GM20431 (cell line): ENCODE data around the gene KRT35.
"Not testable (repeated sequence)": the region's sequence is repeated elsewhere in the genome, so short reads cannot be mapped to it uniquely, and the experiment has no call there.

ENCODE experiments used
- in situ Hi-C: fragments of 300-500 bp; cut with MseI, MboI; formaldehyde crosslinking; loops from one replicate; pipeline ENCODE4 v1.15.0; 2020; ENCODE audit warnings: low sequenced_read_pairs; ENCODE audit not compliant: unreplicated experiment

Gene KRT35

DNA sequence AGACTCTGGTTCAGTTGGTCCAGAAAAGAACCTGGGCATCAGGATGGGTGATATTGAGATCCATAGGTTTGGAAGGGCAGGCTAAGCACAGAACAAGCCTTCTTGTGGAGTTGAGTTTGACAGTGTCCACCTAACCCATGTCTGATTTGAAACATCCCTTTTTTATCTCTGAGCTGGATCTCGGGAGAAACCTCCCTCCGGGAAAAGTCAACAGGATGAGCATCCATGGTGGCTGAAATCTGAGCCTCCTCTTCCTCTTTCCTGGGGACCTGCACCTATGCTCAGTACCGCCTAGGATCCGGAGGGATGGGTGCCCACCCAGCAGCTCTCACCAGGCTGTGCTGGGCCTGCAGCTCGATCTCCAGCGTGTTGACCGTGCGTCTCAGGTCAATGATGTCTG, 17.2 kb downstream of the KRT35 start:
- in situ Hi-C loops = no loop called here

DNA sequence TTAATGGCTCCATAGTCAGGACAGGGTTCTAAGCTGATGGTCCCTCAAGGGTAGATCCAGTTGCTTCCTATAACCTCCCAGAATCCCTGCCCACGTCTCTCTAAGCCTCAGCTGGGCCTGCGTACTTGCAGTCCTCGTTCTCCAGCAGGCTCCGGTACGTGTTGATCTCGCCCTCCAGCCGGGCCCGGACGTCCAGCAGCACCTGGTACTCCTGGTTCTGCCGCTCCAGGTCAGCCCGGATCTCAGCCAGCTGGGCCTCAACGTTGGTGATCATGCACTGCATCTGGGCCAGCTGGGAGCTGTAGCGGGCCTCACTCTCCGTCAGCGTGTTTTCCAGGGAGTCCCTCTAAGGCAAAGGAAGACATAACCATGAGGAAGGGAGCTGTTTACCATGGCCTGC, 18.2 kb downstream of the KRT35 start:
- in situ Hi-C loops = no loop called here

DNA sequence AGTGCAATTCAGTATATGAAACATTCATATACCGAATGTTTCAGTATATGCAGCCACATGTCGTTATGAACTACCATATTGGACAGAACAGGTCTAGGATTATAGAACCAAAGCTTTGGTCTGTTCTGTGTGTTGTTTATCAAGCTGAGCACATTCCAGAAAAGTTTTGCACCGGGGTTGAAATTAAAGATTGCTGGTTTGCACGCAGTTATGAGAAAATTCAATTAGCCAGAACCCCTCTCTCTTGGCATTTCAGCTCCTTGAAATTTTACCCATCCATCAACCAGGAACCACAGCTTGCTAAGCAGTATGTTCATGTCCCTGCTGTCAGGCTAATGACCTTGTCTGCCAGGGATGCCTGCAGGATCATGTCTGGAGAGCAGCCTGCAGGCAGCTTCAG, 23.3 kb downstream of the KRT35 start:
- in situ Hi-C loops = no loop called here

DNA sequence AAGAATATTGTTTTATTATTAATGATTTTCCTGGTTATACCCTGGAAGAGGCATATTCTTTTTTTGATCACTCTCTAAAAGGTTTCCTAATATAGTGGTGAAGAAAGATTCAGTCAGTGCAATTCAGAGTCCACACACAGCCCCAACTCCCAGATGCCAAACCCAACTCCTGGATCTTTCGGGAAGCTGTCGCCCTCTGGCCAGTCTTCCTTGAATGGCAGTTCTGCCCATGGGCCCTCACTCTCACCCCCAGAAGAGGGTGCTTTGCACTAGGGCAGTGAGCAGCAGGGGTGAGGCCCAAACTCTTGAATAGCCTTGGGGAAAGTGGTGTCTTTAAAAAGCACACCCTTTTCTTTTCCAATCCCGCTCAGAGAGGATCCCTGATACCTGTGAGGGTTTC, 24.7 kb downstream of the KRT35 start:
- in situ Hi-C loops = no loop called here

DNA sequence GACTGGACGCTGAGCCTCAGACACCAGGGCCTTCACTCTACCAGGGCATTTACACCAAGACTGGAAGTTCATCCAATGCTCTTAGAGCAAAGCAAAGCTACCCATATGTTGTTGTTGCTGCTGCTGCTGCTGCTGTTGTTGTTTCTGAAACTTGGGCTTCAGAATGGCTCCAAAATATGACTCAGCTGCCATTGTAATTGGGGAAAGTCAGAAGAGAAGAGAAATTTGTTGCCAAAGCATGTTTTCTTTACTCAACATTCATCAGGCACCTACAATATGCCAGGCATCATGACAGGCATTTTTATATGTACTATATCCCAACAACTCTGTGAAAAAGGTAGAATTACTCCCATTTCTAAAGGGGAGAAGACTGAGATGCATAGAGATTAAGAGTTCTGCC, 25.7 kb downstream of the KRT35 start:
- in situ Hi-C loops = no loop called here

DNA sequence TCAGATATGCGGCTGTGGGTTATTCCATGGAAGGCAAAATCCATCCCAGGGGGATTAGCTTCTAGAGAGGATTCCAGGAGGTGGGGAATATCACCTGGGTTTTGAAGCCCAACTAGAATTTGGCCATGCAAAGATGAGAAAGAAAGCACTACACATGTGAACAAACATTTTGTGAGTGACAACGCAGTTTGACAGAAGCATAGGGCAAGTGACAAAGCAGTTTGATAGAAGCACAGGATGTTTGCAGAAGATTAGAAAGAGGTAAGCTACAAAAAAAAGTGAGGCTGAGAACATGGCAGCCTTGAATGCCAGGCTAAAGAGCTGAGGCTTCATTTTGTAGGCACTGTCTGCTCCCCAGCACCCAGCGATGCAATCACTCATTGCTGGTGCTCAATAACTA, 27.9 kb downstream of the KRT35 start:
- in situ Hi-C loops = no loop called here

DNA sequence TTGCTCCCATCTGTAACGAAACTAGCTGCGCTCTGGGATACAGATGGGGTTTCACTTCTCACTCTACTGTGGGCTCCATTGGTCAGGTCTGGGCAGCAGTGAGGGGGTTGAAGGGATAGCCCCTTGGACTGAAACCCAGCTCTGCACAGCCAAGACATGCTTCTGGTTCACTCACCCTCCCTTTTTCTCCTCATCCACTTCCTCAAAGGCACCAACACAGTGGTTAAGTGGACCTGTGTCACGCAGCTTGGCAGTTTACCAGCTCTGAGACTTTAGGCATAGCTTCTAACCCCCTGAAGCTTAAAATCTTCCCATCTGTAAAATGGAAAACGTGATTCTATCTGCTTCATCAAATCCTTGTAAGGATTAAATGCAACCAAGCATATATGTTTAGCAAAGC, 28.7 kb downstream of the KRT35 start:
- in situ Hi-C loops = no loop called here

DNA sequence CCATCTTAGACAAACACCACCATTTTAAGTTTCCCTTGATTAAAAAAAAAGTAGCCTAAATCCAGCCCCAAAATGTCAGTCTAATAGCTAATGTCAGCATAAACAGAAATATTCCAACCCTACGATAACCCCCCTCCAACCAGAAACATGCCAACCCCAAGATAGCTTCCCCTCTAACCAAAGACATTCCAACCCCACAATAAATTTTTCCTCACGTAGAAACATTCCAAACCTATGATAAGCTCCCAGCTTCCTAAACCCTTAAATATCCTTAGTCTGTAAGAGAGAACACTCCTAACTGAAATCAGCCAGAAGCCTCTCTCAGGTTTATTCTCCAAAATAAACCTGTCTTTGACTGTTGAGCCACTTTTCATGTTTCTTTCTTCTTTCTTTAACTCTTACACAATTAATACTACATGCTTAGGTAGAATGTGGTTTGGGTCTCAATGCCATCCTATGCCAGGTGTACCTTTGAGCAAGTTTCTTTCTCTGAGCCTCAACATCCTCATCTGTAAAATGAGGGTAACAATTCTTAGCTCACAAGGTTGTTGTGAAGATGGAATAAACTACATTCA, 29.7 kb downstream of the KRT35 start:
- in situ Hi-C loops = no loop called here

DNA sequence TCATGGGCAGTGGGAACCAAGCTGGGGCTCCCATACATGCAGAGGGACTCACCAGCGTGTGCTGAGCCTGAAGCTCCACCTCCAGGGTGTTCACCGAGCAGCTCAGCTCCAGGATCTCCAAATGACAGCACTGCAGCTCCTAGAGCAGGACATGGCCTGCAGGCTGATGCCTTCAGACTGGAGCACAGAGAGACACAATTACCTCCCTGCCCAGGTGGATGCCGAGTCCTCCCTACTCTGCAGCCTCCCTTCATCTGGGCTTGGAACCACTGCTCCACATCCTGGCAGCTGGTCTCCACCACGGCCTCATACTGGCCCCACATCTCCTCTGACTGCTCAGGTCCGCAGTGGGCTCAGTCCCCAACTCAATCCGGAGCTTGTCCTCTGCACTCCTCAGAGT, 31.9 kb downstream of the KRT35 start:
- in situ Hi-C loops = no loop called here

DNA sequence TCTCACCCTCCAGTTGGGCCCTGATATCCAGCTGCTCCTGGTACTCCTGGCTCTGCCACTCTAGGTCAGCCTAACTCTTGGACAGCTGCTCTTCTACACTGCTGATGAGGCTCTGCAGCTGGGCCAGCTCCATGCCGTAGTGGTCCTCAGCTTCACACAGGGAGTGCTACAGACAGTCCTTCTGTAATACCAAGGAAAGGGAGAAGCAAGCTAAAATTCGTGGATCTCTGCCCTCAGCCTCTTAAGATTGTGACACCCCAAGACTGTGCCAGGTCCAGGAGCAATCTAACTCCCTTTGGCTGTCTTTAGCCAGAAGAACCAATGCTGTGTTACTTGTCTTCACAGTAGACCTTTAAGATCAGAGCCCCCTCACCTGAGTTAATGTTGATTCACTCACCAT, 32.4 kb downstream of the KRT35 start:
- in situ Hi-C loops = no loop called here

DNA sequence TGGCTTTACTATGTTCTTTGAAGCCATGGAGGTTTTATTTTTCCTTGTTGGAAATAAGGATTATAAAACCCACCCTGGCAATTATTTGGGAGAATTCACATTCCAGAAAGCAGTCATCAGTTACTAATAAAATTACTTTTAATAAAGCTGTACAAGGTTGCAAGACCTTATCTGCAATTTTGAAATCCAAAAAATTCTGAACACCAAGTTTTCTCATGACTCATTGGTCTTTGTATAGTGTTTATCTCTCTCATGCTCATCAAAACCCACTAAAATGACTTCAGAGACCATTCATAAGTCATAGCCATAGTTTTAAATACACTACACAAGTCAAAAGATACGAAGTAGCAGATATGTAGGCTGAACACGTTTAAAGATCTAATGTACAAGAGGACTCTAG, 34.1 kb downstream of the KRT35 start:
- in situ Hi-C loops = no loop called here

DNA sequence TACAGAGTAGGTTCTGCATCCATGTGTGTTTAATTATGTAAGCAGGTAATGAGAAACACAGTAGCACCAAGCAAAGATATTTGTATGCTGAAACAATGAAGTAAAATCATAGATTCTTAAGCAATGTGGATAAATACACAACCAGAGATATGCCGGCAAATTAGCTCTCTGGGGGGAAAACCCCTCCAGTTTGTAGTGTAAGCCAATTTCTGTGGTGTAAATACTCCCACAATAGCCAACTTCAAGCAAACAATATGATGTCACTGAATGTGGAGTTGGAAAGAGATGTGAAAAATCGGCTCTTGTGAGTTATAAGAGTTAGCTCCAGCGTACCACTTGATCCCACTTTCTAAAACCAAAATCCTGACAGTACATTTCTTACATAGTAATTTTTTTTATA, 36.3 kb downstream of the KRT35 start:
- in situ Hi-C loops = no loop called here

DNA sequence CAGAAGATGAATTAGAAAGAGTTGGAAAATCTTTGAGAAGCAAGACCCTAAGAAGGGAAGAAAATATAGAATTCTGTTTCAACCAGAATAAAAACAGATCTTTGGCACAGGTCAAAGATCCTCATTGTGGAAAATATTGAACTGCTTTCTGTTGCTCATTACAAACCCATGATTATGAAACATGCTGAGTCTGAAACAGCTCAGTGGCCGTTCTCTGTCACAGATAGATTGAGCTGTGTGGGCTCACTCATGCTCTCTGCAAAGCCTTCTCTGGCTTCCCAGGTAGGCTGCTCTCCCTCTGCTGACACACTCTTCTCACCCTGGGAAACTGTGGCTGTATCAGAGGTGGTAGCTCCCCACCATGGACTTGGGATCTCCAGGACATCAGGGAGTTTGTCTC, 36.8 kb downstream of the KRT35 start:
- in situ Hi-C loops = no loop called here

DNA sequence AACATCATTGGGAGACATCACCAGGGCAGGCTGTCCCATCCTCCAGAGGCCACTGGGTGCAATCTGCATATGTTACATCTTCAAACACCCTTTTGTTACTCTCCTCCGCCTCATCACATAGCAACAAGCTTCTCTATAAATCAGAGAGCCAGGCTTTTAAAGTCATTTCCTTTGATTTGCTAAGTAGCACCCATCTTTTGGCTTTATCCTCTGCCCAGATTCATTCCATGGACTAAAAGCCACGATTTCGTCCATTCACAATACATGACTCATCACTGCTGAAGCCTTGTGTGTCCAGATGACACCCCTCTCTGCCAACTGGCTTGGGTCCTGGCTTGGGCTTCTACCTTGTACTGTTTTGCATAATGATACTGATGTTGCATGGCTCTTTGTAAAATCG, 38.2 kb downstream of the KRT35 start:
- in situ Hi-C loops = no loop called here

DNA sequence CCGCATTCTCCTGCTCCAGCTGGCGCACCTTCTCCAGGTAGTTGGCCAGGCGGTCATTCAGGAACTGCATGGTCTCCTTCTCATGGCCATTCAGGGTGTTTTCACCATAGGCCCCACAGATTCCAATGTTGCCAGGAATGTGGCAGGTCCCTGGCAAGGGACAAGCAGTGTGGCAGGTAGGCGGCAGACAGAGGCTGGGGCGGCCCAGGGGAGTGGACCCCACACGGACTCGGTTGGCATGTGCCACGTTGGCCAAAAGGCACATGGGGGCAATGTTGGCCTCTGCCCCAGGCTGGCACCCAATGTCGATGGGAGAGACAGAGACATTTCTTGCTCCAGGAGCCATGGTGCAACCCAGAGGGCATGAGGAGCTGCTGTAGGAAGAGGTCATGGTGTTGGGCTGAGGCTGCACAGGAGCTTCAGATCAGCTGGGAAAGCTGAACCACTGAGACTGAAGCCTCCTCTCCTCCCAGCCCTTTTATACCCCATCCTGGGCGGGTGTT, 40.4 kb downstream of the KRT35 start, which contains the start of gene KRT38:
Gene KRT38 (minus strand): TSS at position 453 of the 503 bp plus-strand sequence. CDS start 62 bp downstream, at position 391.
- in situ Hi-C loops = no loop called here

DNA sequence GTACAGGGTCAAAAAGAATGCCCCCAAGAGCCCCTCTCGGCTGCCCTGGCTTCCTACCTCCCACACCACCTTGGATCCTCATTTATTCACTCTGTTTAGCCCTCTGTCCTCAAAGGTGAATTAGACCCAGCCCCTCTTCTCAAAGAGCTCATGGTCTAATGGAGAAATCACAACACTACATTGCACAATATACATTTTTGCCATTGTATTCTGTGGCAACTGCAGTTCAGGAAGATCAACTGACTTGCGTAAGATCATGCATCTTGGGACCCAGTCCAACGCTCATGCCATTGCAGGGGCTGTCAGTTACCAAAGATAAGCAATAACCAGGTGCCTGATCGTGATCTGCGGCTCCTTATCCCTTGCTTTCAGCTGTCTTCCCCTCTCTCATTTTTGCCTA, 41.6 kb downstream of the KRT35 start:
- in situ Hi-C loops = no loop called here

DNA sequence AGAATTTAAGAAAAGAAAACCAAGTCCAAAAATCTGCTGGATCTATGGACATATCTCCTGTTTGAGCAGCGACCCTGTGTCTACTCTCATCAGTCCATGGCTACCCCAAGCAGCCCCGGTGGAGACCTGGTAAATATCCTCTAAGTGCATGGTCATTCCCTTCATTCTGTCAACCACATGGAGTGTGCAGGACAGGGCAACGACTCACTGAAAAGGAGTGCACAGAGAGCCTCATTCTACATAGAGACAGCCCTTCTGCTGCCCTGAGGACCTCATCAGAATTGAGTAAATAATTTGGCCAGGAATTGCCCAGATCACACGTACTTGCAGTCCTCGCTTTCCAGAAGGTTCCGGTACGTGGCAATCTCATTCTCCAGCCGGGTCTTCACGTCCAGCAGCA, 43.2 kb downstream of the KRT35 start:
- in situ Hi-C loops = no loop called here

DNA sequence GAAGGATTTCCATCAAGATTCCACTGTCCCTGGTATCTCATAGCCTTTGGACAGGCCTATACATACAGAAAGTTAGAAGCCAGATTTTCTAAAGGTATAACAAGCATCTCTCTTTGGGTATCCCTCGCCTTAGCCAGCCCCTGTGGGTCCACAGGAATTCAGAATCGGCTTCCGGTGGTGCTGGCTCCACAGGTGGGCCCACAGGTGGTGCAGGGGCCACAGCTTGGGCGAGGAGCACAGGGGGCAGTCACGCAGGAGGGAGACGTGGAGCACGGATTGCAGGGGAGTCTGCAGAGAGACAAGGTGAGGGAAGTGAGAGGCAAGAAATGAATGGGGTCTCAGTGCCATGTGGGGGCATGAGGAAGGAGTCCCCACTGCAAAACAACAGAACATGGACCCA, 43.7 kb downstream of the KRT35 start:
- in situ Hi-C loops = no loop called here

DNA sequence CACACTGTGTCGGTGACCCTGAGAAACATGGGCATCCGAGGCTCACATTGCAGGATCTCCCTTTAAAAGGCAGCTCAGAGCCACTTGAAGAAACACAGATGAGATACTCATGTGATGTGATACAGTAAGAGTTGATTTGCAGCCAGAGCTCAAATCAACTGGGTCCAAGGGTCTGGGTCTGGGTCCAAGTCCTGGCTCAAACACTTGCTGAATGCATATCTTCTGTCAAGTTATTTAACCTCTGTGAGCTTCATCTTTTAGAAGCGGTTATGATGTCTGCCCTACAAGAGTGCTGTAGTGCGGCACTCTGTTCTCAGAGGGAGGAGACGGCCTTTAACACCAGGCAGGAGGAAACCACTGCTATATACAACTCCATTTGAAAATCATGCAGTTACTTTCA, 46.5 kb downstream of the KRT35 start:
- in situ Hi-C loops = no loop called here

DNA sequence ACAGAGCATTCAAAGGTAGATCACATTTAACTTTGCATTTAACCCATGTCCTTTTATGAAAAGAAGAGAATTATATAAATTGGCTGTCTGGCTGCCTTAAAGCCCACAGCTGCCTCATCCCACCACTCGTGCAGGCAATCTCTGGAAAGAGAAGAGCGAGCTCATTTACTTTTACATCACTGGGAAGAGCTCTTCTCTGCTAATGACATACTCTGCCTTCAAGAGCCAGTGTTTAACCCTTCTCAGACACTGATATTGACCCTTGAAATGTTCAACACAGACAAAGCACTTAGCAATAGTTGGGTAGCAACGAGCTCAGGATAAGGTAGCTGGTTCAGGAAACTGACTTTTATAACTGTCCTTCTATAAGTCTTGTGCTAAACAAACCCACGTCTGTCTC, 46.9 kb downstream of the KRT35 start:
- in situ Hi-C loops = no loop called here

DNA sequence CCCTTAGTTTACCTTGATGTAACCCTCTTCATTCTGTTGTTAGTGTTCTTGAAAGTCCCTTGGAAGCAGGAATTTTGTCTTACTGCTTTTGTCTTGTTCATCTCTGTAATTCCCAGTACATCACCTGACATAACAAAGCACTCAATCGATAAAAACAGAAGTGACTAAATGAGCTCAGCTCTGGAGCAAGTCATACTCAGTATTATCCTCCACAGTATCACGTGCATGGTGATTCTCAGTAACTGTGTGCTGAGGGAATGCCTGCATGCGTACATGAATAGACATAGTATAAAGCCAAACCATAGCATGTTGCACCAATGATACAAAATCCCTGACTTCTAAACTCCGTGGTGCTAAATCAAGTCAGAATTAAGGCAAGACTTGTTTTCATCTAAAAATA, 47.4 kb downstream of the KRT35 start:
- in situ Hi-C loops = no loop called here

DNA sequence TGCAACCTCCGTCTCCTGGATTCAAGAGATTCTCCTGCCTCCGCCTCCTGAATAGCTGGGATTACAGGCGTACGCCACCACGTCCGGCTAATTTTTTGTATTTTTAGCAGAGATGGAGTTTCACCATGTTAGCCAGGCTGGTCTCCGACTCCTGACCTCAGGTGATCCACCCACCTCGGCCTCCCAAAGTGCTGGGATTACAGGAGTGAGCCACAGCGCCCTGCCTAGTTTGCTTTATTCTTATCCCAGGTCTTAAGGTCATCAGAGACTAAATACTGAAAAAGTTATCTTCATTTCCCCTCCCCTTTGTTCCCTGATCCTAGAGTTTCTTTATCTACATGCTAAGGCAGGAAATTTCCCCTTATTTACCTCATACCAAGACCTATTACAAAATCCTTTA, 50.6 kb downstream of the KRT35 start:
- in situ Hi-C loops = not testable (repeated sequence)

DNA sequence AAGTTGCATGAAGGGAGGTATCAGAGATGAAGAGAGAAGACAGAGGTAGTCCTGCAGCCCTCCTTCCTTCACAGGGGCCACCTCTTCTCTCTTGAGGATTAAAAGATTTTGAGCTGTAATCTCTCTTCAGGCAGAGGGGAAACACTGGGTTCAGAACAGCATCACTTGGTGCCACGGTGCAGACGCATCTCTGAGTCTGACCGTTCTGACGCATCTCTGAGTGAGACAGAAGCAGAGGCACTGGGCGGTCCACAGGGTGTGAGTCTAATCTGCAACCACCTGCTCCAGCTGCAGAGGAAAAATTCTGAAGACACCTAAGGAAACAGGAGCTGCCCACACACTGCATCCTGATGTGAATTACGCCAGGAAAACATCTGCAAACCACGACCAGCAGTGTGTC, 51.3 kb downstream of the KRT35 start:
- in situ Hi-C loops = no loop called here
